GM23338 (cell line): ENCODE results near the gene ERC2.

Experiments used
- EZH2phosphoT487 ChIP-seq: fragments of 200-600 bp; sonication (generic); IDR thresholded peaks from one replicate; pipeline ENCODE4 v1.8.1; 2018; ENCODE audit warnings: antibody characterized with exemption; ENCODE audit not compliant: unreplicated experiment
- POLR2AphosphoS5 ChIP-seq: IDR thresholded peaks from 2 replicates; pipeline ENCODE4 v1.6.1; 2016; ENCODE audit warnings: antibody characterized with exemption, low read depth
- TF ChIP-seq, protein P1 (sequence below), 2 experiments: fragments of 200-600 bp in 1 of 2; sonication (generic) in 1 of 2; conservative IDR thresholded peaks; 2 replicates each; pipeline versions ENCODE4 v1.5.1 to v1.6.1; 2016 to 2017; ENCODE audit warnings: antibody characterized with exemption in 2 of 2, low read depth in 2 of 2, mild to moderate bottlenecking in 2 of 2, moderate library complexity in 1 of 2

DNA sequence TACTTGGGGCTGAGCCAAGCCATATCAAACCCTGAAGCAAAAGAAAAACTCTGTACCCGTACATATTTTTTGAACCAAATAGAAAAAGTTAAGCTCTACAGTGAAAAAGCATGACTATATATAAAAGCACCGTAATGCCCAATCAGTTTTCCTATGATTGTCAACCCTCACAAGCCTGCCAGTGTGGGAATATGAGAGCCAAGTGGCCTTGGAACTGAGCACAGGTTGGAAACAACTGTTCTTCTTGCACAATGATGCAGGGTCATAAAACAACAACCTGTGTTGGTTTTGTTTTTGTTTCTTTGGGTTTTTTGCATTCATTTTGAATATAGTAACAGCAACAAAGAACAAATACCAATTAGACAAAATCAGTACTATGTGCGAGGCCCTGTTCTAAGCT is 3.5 kb upstream of the ERC2 start:
- TF ChIP-seq, protein P1, sequence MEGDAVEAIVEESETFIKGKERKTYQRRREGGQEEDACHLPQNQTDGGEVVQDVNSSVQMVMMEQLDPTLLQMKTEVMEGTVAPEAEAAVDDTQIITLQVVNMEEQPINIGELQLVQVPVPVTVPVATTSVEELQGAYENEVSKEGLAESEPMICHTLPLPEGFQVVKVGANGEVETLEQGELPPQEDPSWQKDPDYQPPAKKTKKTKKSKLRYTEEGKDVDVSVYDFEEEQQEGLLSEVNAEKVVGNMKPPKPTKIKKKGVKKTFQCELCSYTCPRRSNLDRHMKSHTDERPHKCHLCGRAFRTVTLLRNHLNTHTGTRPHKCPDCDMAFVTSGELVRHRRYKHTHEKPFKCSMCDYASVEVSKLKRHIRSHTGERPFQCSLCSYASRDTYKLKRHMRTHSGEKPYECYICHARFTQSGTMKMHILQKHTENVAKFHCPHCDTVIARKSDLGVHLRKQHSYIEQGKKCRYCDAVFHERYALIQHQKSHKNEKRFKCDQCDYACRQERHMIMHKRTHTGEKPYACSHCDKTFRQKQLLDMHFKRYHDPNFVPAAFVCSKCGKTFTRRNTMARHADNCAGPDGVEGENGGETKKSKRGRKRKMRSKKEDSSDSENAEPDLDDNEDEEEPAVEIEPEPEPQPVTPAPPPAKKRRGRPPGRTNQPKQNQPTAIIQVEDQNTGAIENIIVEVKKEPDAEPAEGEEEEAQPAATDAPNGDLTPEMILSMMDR (conservative IDR thresholded peaks at IDR 0.05; ENCODE audit: low read depth in 2 of 2), result no peak
- TF ChIP-seq POLR2AphosphoS5 (no peak), EZH2phosphoT487 (no peak)
